ENCODE data around the gene RASL11B.

RASL11B gene

DNA sequence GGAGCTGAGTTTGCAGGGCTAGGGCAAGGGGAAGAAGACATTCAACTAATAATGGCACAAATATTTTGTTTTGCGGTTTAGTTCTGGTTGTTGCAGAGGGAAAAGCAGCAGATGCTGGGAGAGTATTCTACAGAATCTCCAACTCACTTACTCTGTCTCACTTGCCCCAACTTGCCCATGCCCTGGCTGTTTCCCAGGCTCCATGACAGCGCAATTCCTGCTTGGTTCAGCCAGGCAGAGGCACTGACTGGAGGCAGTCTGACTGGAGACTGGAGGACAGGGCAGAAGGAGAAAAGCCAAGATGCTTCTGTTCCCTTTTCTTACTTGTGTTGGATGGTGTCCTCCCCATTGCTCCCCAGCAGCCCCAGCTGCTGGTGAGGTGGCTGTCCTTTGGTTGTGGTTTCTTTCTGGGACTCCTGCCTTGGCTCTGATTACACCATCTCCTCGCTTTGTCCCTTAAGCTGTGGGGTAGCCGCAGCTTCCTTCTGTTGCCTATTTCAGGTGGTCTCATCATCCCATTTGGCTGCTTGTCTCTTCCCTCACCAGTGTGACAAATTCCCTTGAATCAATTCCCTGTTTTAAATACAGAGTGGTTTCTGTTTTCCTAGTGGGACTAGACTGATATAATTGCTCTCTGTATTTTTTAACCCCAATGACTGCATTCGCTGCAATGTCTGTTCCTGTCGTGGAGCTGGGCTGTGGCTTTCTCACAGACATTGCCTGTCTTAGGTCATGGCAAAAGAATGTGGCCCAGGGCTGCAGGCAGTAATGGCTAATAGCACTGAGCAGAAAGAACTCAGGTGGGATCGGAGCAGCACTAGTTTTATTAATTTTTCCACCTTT is 24.2 kb upstream of the RASL11B start:
- Histone ChIP-seq H2AFZ (ENCODE audit: low read depth) (no peak overlapping the region), H3K4me3 (IDR thresholded peaks at IDR 0.05; ENCODE audit: insufficient read depth, low read depth, low read length) (no peak overlapping the region), H3K4me1 (ENCODE audit: low read depth, poor library complexity, severe bottlenecking) (no peaks in the 10 kb centered on the region), H4K20me1 (ENCODE audit: insufficient read depth) (no peaks in the 10 kb centered on the region), H3K36me3 (ENCODE audit: insufficient read depth) (no peaks in the 10 kb centered on the region), H3K79me2 (ENCODE audit: insufficient read depth, low read depth) (no peaks in the 10 kb centered on the region), H3K9ac (no peak overlapping the region), H3K27me3 (ENCODE audit: insufficient read depth, low read depth) (no peaks in the 10 kb centered on the region), H3K4me2 (no peak overlapping the region), H3K27ac (no peak overlapping the region)
- TF ChIP-seq, protein P1, sequence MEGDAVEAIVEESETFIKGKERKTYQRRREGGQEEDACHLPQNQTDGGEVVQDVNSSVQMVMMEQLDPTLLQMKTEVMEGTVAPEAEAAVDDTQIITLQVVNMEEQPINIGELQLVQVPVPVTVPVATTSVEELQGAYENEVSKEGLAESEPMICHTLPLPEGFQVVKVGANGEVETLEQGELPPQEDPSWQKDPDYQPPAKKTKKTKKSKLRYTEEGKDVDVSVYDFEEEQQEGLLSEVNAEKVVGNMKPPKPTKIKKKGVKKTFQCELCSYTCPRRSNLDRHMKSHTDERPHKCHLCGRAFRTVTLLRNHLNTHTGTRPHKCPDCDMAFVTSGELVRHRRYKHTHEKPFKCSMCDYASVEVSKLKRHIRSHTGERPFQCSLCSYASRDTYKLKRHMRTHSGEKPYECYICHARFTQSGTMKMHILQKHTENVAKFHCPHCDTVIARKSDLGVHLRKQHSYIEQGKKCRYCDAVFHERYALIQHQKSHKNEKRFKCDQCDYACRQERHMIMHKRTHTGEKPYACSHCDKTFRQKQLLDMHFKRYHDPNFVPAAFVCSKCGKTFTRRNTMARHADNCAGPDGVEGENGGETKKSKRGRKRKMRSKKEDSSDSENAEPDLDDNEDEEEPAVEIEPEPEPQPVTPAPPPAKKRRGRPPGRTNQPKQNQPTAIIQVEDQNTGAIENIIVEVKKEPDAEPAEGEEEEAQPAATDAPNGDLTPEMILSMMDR (conservative IDR thresholded peaks at IDR 0.05; ENCODE audit: low read depth, low read length): no peak

DNA sequence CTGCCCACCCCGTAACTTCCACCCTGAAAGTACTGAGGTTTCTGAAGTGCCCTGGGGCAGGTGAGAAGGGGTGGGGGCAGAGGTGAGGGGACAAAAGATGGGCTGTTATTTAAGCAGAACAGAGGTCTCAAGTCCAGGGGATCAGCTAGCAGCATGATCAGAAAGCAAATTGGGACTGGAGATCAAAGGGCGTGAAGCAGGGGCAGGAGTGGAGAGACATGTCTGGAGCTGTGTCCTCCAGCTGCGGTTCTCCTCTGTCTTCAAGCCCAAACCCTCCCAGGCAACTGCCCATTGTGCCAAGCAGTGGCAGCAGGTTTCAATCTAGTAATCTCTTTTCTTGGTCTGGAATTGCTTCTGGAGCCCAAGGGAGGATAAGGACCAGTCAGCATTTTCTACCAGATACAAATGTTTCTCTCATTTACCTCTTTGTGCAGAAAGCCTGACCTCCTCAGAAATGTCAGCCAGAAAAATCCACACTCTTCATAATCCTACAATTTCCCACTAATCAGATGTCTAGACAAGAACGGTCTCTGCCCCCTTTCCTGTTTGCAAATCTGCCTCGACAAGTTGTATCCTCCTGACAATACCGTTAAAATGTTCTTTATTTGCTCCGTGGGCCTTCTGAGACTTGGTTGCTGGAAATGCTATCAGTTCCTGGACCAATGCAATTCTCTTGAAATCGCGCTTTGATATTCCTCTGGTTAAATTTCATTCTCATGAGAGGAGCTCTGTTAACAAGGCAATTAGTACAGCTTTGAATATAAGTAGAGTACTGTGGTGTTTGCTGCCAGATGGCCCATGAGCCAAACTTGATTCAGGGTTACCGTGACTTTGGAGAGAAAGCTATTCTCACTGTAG is 23.2 kb upstream of the RASL11B start:
- TF ChIP-seq, protein P1 (conservative IDR thresholded peaks at IDR 0.05; ENCODE audit: low read depth, low read length): no peak
- no peaks in the 10 kb centered on the region for H3K36me3 ChIP-seq (ENCODE audit: insufficient read depth)
- no peaks in the 10 kb centered on the region for H3K4me1 ChIP-seq (ENCODE audit: low read depth, poor library complexity, severe bottlenecking)
- no peaks in the 10 kb centered on the region for H3K79me2 ChIP-seq (ENCODE audit: insufficient read depth, low read depth)
- H3K4me3 ChIP-seq (IDR thresholded peaks at IDR 0.05; ENCODE audit: insufficient read depth, low read depth, low read length): no peak overlapping the region
- no peaks in the 10 kb centered on the region for H4K20me1 ChIP-seq (ENCODE audit: insufficient read depth)
- no peaks in the 10 kb centered on the region for H3K27me3 ChIP-seq (ENCODE audit: insufficient read depth, low read depth)
- no peak overlapping the region for H3K9ac ChIP-seq
- H3K4me2 ChIP-seq: no peak overlapping the region
- no peak overlapping the region for H2AFZ ChIP-seq (ENCODE audit: low read depth)
- H3K27ac ChIP-seq: no peak overlapping the region

DNA sequence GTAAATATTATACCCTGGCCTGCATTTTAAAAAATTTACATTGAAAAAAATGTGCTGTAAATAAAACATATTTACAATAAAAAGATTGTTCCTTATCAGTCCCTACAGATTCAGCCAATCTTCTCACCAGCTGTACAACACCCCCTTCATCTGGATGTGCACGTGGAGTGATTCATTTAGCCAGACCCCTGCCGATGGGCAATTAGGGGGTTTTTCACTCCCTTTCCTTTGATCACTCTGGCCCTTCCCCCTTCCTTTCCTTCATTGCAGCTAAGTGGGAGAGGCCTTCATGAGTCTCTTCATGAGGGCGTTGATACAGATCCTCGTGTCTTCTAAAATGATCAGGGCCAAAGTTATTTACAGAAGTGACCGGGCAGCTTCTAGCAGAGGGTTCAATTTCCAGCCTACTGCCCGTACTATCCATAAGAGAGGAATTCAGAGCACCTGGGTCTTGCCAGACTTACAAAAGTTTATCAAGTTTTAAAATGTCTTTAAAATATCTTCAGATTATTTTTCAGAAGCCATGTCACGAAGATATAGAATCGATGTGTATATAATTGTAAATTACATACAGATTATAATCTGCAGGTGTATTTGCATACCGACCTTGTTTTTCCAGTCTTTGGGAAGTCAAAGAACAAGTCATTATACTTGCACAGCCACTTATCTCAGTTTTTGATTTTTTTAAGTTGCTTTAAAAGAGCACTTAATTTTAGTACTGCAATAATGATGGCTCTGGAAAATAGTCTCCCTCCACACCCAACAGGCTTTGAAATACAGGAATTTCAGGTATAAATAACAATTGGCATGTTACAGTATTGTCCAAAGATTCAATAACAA is 21.4 kb upstream of the RASL11B start:
- Histone ChIP-seq H3K4me2 (no peak overlapping the region), H3K27me3 (ENCODE audit: insufficient read depth, low read depth) (no peaks in the 10 kb centered on the region), H3K27ac (no peak overlapping the region)

More for the DNA sequence above, 21.4 kb upstream of the RASL11B start:
- Histone ChIP-seq H3K4me1 (ENCODE audit: low read depth, poor library complexity, severe bottlenecking) (no peaks in the 10 kb centered on the region), H3K79me2 (ENCODE audit: insufficient read depth, low read depth) (no peaks in the 10 kb centered on the region), H3K4me3 (IDR thresholded peaks at IDR 0.05; ENCODE audit: insufficient read depth, low read depth, low read length) (no peak overlapping the region), H4K20me1 (ENCODE audit: insufficient read depth) (no peaks in the 10 kb centered on the region), H2AFZ (ENCODE audit: low read depth) (no peak overlapping the region), H3K36me3 (ENCODE audit: insufficient read depth) (no peaks in the 10 kb centered on the region), H3K9ac (no peak overlapping the region)
- TF ChIP-seq, protein P1 (conservative IDR thresholded peaks at IDR 0.05; ENCODE audit: low read depth, low read length): no peak
